Upper lobe of right lung (tissue), 1 donor: ENCODE measurements around the gene AKT3. TPM values are rescaled to one million over a fixed set of nuclear protein-coding genes. Genes with fewer than 3 reads are reported as not detected.
A peak's percentile ranks its signal among the peaks of the same experiment; 100 is the strongest.

ENCODE experiments used
- ATAC-seq: fragments of 200-7000 bp; cut with Tn5 transposase; one replicate; pipeline ENCODE4 v1.9.1; 2020; ENCODE audit warnings: mild to moderate bottlenecking, moderate library complexity
- DNase-seq: peaks from one replicate; pipeline ENCODE4 v3.0.0-alpha.2; 2020
- H3K27ac ChIP-seq: fragments of 200-600 bp; one replicate; pipeline ENCODE4 v1.8.0; 2022
- H3K27me3 ChIP-seq: fragments of 200-600 bp; one replicate; pipeline ENCODE4 v1.8.0; 2022; ENCODE audit warnings: mild to moderate bottlenecking
- H3K36me3 ChIP-seq: fragments of 200-600 bp; one replicate; pipeline ENCODE4 v1.8.0; 2022
- H3K4me1 ChIP-seq: fragments of 200-600 bp; one replicate; pipeline ENCODE4 v1.8.0; 2022
- H3K4me3 ChIP-seq: fragments of 200-600 bp; one replicate; pipeline ENCODE4 v1.8.0; 2022; ENCODE audit warnings: mild to moderate bottlenecking
- H3K9me3 ChIP-seq: fragments of 200-600 bp; one replicate; pipeline ENCODE4 v1.8.0; 2022
- intact Hi-C: fragments of 100-400 bp; cut with DNase I; formaldehyde crosslinking; loops from one replicate; pipeline ENCODE4 v1.11.0; 2022
- total RNA-seq: library from RNA; stranded (reverse); fragmentation: NEBNext Ultra II Directional; extraction: Animal tissue kit (Norgen Biotek cat#: 25700); gene quantifications from one replicate; pipeline ENCODE4 v1.2.1, GENCODE V29; 2021
- TF ChIP-seq, protein P1 (sequence below): fragments of 200-600 bp; IDR thresholded peaks from one replicate; pipeline ENCODE4 v1.8.0; 2022; ENCODE audit warnings: antibody characterized with exemption
- donor health status: DM: no; HTN: yes; CAD: no; lungs with severe emphysema.

The AKT3 gene
- total RNA-seq, 1 donor from 2014 or later, result 64.6 TPM

GRCh38 chr1:243801378-243801777, 48.7 kb downstream of the AKT3 start:
- intact Hi-C loops, result no loop called here
- H3K27me3 ChIP-seq, result no peaks in the 10 kb centered on the region
- no peak for DNase-seq
- ATAC-seq, result no peak
- H3K9me3 ChIP-seq, result no peaks in the 10 kb centered on the region
- TF ChIP-seq, protein P1, sequence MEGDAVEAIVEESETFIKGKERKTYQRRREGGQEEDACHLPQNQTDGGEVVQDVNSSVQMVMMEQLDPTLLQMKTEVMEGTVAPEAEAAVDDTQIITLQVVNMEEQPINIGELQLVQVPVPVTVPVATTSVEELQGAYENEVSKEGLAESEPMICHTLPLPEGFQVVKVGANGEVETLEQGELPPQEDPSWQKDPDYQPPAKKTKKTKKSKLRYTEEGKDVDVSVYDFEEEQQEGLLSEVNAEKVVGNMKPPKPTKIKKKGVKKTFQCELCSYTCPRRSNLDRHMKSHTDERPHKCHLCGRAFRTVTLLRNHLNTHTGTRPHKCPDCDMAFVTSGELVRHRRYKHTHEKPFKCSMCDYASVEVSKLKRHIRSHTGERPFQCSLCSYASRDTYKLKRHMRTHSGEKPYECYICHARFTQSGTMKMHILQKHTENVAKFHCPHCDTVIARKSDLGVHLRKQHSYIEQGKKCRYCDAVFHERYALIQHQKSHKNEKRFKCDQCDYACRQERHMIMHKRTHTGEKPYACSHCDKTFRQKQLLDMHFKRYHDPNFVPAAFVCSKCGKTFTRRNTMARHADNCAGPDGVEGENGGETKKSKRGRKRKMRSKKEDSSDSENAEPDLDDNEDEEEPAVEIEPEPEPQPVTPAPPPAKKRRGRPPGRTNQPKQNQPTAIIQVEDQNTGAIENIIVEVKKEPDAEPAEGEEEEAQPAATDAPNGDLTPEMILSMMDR, result no peak
- H3K27ac ChIP-seq, result no peak overlapping the region
- no peaks in the 10 kb centered on the region for H3K4me1 ChIP-seq
- H3K36me3 ChIP-seq, result no peaks in the 10 kb centered on the region
- no peak overlapping the region for H3K4me3 ChIP-seq

GRCh38 chr1:243799908-243800307, 50.1 kb downstream of the AKT3 start:
- Histone ChIP-seq H3K36me3 (no peaks in the 10 kb centered on the region), H3K4me3 (no peak overlapping the region), H3K4me1 (no peaks in the 10 kb centered on the region), H3K27me3 (no peaks in the 10 kb centered on the region), H3K27ac (no peak overlapping the region), H3K9me3 (no peaks in the 10 kb centered on the region)
- no peak for DNase-seq
- intact Hi-C loops, result no loop called here
- TF ChIP-seq, protein P1, result no peak
- no peak for ATAC-seq

DNA sequence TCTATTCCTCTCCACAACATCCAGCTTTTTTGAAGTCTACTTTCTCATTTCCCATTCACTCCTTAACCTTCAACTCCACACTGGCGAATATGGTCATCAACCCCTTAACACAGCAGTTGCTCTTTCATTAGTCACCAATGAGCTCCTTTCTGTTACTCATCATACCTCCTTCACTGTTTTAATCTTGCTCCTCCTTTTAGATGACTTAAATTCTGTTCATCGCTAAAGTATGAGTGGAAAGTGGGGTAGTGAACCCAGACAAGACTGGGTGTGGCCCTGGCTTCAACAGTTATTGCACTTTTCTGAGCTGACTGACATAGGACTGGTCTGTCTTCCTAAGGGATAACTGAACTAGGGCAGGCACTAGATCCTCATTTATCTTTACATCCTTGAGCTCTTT, 51.3 kb downstream of the AKT3 start:
- H3K9me3 ChIP-seq, result no peaks in the 10 kb centered on the region
- H3K27ac ChIP-seq, result no peak overlapping the region
- H3K4me3 ChIP-seq, result no peak overlapping the region
- no peaks in the 10 kb centered on the region for H3K27me3 ChIP-seq
- H3K36me3 ChIP-seq, result no peaks in the 10 kb centered on the region
- no peak for ATAC-seq
- DNase-seq, result no peak
- TF ChIP-seq, protein P1, result no peak
- intact Hi-C loops, result no loop called here
- no peaks in the 10 kb centered on the region for H3K4me1 ChIP-seq

- intact Hi-C loops, result no loop called here
- H3K4me3 ChIP-seq, result no peak overlapping the region
- no peak overlapping the region for H3K27ac ChIP-seq
- H3K4me1 ChIP-seq, result peaks cover 12% of the 10 kb centered on the region
- TF ChIP-seq, protein P1, result no peak
- H3K9me3 ChIP-seq, result no peaks in the 10 kb centered on the region
- DNase-seq, result no peak
- ATAC-seq, result no peak
- no peaks in the 10 kb centered on the region for H3K36me3 ChIP-seq
- no peaks in the 10 kb centered on the region for H3K27me3 ChIP-seq
Observed at GRCh38 chr1:243796016-243796415, 54.0 kb downstream of the AKT3 start.

DNA sequence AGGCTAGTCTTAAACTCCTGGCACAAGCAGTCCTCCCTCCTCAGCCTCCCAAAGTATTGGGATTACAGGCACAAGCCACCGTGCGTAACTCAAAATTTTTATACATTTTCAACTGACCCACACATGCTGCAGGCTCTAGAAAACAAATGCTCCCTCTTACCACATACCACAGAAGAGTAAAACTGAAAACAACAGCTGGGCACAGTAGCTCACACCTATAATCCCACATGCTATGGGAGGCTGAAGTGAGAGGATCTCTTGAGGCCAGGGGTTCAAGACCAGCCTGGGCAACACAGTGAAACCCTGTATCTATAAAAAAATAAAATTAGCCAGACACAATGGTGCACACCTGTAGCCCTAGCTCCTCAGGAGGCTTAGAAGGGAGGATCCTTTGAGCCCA, 56.7 kb downstream of the AKT3 start:
- Histone ChIP-seq H3K36me3 (no peaks in the 10 kb centered on the region), H3K27ac (no peak overlapping the region), H3K27me3 (no peaks in the 10 kb centered on the region), H3K4me1 (peaks cover 25% of the 10 kb centered on the region), H3K4me3 (no peak overlapping the region), H3K9me3 (no peaks in the 10 kb centered on the region)
- intact Hi-C loops, result no loop called here
- ATAC-seq (no peak), DNase-seq (no peak)
- TF ChIP-seq, protein P1, result no peak

GRCh38 chr1:243792891-243793290, 57.2 kb downstream of the AKT3 start:
- intact Hi-C loops, result no loop called here
- no peaks in the 10 kb centered on the region for H3K27me3 ChIP-seq
- peak overlapping the region; percentile 38 for H3K27ac ChIP-seq
- H3K4me3 ChIP-seq, result no peak overlapping the region
- no peaks in the 10 kb centered on the region for H3K36me3 ChIP-seq
- peaks cover 25% of the 10 kb centered on the region for H3K4me1 ChIP-seq
- TF ChIP-seq, protein P1, result no peak
- no peaks in the 10 kb centered on the region for H3K9me3 ChIP-seq
- ATAC-seq (no peak), DNase-seq (no peak)
